HG03378 (cell line): Measurements from ENCODE around the gene MRPS22.
A peak's percentile ranks its signal among the peaks of the same experiment; 100 is the strongest.

ENCODE experiments used
- ATAC-seq: cut with Tn5 transposase; IDR thresholded peaks from one replicate; pipeline ENCODE4 v1.9.1; 2021; ENCODE audit warnings: mild to moderate bottlenecking, moderate library complexity; ENCODE audit not compliant: unreplicated experiment

MRPS22 gene

GRCh38 chr3:139311557-139311956 is 32.3 kb upstream of the MRPS22 start:
- ATAC-seq: no peak

- ATAC-seq: no peak
These were observed 31.4 kb upstream of the MRPS22 start for GRCh38 chr3:139312416-139312815.

GRCh38 chr3:139312959-139313358 is 30.9 kb upstream of the MRPS22 start:
- no peak for ATAC-seq

- ATAC-seq: no peak
These were observed 29.9 kb upstream of the MRPS22 start for GRCh38 chr3:139313921-139314320.

GRCh38 chr3:139317215-139317614 is 26.6 kb upstream of the MRPS22 start:
- no peak for ATAC-seq

- no peak for ATAC-seq
These were observed 26.0 kb upstream of the MRPS22 start for GRCh38 chr3:139317660-139318430.

- ATAC-seq: no peak
These were observed 25.4 kb upstream of the MRPS22 start for GRCh38 chr3:139318431-139318816.

- ATAC-seq: no peak
These were observed 25.0 kb upstream of the MRPS22 start for GRCh38 chr3:139318826-139319225.

GRCh38 chr3:139319428-139320402 is 24.1 kb upstream of the MRPS22 start:
- ATAC-seq: no peak

GRCh38 chr3:139320551-139321309 is 23.1 kb upstream of the MRPS22 start:
- ATAC-seq: no peak

- no peak for ATAC-seq
These were observed 21.5 kb upstream of the MRPS22 start for GRCh38 chr3:139322346-139322745.

GRCh38 chr3:139323146-139323545 is 20.7 kb upstream of the MRPS22 start:
- no peak for ATAC-seq

- no peak for ATAC-seq
These were observed 19.4 kb upstream of the MRPS22 start for GRCh38 chr3:139324456-139324855.

GRCh38 chr3:139325551-139325950 is 18.3 kb upstream of the MRPS22 start:
- no peak for ATAC-seq

- no peak for ATAC-seq
These were observed 17.7 kb upstream of the MRPS22 start for GRCh38 chr3:139326131-139326530.

- ATAC-seq: no peak
These were observed 17.1 kb upstream of the MRPS22 start for GRCh38 chr3:139326707-139327106.

- ATAC-seq: no peak
These were observed 16.6 kb upstream of the MRPS22 start for GRCh38 chr3:139327231-139327630.

GRCh38 chr3:139327861-139328260 is 16.0 kb upstream of the MRPS22 start:
- ATAC-seq: no peak

- no peak for ATAC-seq
These were observed 15.5 kb upstream of the MRPS22 start for GRCh38 chr3:139328356-139328755.

GRCh38 chr3:139329364-139329850 is 14.4 kb upstream of the MRPS22 start:
- ATAC-seq: peak; percentile 94

GRCh38 chr3:139332092-139332491 is 11.7 kb upstream of the MRPS22 start:
- ATAC-seq: no peak
